HL-60/S4 treated with retinoic acid at 250 ng/mL for 4 days and 3 days (cell line): ENCODE results near the gene PAPOLB.

ENCODE experiments used
- in situ Hi-C: fragments of 300-500 bp; cut with MboI; formaldehyde crosslinking; loops from 2 replicates; pipeline ENCODE4 v1.7.0; 2022; ENCODE audit warnings: low sequenced_read_pairs

PAPOLB gene

DNA sequence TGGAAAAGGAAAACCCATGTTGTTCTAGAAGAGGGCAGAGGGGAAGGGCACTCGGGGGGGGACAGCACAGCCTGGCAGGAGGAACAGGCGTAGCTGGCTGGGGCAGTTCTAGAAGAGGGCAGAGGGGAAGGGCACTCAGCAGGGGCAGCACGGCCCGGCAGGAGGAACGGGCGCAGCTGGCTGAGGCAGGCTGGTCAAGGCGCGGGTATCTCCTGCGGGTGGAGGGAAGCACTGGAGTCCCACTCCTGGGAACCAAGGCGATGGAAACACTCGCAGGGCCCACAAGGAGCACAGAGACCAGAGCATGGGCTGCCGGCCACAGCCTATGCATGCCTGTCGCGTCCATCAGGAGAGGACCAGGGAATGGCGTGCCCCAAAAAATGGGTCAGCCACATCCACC, 36.7 kb downstream of the PAPOLB start:
- in situ Hi-C loops, result no loop called here

GRCh38 chr7:4824120-4824775, 37.6 kb downstream of the PAPOLB start:
- in situ Hi-C loops, result loop anchor here (25.0 kb wide), 1 partner anchor 263 kb away; no protein-coding TSS in a partner anchor

DNA sequence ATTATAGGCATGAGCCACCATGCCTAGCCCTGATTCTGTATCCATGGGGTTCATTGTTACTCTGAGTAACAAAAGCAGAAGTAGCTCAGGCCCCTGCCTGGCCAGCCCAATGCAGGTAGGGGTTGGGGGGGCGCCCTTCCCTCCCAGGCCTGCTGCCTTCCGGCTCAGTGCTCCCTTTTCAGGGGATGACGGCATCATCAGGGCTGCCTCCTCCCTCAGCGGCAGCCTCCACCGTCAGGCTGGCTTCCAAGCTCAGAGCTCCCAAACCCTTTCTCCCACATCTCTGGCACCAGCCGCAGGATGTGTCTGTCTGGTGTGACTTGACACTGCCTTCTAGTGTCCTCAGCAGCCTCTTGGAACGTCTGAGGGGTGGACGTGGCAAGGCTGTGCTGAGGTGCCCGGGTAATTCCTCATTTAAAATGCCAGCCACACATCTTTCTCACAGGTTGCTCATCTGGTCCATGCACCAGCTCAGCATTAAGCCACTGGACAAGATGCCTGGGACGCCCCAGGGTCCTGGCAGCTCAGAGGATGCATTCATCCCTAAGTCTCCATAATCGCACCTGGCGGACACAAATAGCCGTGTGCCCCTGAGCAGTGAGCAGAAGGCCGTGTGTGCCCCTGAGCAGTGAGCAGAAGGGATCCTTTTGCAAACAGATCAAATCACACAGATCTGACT, 38.2 kb downstream of the PAPOLB start:
- in situ Hi-C loops, result loop anchor here (25.0 kb wide), 1 partner anchor 264 kb away; no protein-coding TSS in a partner anchor

GRCh38 chr7:4822677-4823076, 39.2 kb downstream of the PAPOLB start:
- in situ Hi-C loops, result loop anchor here (25.0 kb wide), 1 partner anchor 265 kb away; no protein-coding TSS in a partner anchor

- in situ Hi-C loops, result loop anchor here (25.0 kb wide), 1 partner anchor 266 kb away; no protein-coding TSS in a partner anchor
Observed at GRCh38 chr7:4820967-4821471, 40.8 kb downstream of the PAPOLB start.

GRCh38 chr7:4820405-4820966, 41.3 kb downstream of the PAPOLB start:
- in situ Hi-C loops, result loop anchor here (25.0 kb wide), 1 partner anchor 267 kb away; no protein-coding TSS in a partner anchor

DNA sequence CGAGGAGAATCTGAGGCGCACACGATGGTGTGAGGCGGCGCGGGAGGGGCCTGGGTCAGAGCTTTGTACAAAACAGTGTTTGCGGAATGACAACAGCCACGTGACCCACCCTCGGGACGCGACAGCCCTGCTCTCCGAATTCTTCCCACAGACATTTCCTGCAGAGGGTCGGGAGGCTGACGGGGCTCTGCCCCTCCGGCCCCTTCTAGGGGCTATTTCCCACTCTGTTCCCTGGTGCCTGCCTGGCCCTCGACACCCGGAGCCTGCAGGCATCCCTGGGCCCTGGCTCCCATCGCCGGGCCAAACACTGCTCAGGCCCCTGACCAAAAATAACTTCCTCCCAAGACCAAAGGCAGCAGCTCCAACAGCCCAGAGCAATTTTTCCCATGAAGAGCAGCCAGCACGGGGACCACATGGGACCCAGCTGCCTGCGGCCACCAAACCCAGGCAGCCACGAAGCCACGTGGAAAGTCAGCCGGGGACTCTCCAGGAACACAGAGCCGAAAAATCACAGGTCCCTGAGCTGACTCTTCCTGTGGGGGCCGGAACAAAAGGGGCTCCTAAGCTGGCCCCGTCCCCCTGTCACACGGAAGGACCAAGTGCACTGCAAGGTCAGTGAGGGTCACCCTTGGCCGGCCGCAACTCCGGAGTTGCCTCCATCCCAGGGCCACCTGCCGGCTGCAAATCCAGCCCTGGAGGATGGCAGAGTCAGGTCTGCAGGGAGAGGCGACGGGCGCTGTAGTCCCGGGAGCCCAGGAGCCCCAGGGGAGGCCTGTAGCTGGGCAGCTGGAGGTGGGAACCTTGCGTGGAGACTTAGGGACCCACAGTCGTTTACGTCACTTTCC, 42.0 kb downstream of the PAPOLB start:
- in situ Hi-C loops, result loop anchor here (25.0 kb wide), 1 partner anchor 268 kb away; no protein-coding TSS in a partner anchor

GRCh38 chr7:4818000-4818794, 43.6 kb downstream of the PAPOLB start:
- in situ Hi-C loops, result loop anchor here (25.0 kb wide), 1 partner anchor 269 kb away; no protein-coding TSS in a partner anchor

DNA sequence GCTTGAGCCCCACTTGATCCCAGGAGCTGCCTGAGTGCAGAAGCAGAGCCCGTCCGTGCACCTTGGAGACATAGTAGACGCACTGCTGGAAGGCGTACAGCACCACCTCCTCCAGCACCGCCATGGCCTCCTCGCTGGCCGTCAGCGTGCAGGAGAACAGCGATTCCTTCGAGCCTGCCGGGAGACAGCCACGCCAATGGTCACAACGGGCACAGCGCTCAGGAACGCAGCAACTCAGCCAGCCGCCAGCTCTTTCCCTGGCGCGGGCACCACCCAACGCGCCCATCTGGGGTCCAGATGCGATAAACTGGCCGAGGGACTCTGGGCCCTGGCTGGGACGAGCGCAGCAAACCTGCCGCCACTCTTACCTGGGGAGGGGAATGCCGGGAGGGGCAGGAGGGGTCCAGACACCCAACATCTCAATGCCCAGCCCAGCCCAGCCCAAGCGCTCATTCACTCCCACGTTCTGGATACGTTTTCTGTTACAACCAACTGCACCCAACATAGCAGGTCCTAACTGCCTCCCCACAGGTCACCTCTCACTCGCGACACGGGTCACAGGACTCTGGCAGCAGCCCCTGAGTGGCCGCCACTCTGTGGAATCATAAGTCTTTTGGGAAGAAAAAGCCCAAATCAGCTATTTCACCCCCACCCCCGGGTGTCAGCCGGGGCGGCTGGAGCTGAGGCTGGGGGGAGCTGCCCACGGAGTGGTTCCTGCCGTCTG, 44.5 kb downstream of the PAPOLB start:
- in situ Hi-C loops, result loop anchor here (25.0 kb wide), 1 partner anchor 270 kb away; no protein-coding TSS in a partner anchor

- in situ Hi-C loops, result loop anchor here (25.0 kb wide), 1 partner anchor 271 kb away; no protein-coding TSS in a partner anchor
Observed at GRCh38 chr7:4816419-4817080, 45.3 kb downstream of the PAPOLB start.

- in situ Hi-C loops, result loop anchor here (25.0 kb wide), 1 partner anchor 271 kb away; no protein-coding TSS in a partner anchor
Observed at GRCh38 chr7:4815609-4816418, 46.0 kb downstream of the PAPOLB start.

- in situ Hi-C loops, result loop anchor here (25.0 kb wide), 1 partner anchor 272 kb away; no protein-coding TSS in a partner anchor
Observed at GRCh38 chr7:4815121-4815520, 46.7 kb downstream of the PAPOLB start.

DNA sequence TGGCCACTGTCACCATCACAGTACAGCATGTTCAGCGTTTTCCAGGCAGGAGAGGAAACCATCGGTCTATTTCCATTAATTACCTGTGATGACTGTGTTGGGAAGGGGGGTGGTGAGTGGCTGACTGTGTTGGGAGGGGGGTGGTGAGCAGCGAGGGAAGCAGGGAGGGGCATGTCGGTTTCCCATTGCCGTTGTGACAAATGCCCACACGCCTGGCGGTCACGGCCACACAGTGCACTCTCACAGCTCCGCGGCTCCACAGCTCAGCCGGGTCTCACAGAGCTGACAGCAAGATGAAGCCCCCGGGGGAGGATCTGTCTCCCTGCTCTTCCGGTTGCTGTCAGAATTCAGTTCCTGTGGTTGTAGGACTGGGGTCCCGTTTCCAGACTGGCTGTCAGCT, 47.4 kb downstream of the PAPOLB start:
- in situ Hi-C loops, result loop anchor here (25.0 kb wide), 1 partner anchor 273 kb away; no protein-coding TSS in a partner anchor

DNA sequence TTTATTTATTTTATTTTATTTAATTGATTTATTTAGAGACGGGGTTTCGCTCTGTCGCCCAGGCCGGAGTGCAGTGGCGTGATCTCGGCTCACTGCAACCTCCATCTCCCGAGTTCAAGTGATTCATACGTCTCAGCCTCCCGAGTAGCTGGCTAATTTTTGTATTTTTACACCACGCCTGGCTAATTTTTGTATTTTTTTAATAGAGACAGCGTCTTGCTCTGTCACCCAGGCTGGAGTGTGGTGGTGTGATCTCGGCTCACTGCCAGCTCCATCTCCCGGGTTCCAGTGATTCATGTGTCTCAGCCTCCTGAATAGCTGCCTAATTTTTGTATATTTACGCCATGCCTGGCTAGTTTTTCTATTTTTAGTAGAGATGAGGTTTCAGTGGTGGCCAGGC, 52.2 kb downstream of the PAPOLB start:
- in situ Hi-C loops, result loop anchor here (25.0 kb wide), 1 partner anchor 278 kb away; no protein-coding TSS in a partner anchor

DNA sequence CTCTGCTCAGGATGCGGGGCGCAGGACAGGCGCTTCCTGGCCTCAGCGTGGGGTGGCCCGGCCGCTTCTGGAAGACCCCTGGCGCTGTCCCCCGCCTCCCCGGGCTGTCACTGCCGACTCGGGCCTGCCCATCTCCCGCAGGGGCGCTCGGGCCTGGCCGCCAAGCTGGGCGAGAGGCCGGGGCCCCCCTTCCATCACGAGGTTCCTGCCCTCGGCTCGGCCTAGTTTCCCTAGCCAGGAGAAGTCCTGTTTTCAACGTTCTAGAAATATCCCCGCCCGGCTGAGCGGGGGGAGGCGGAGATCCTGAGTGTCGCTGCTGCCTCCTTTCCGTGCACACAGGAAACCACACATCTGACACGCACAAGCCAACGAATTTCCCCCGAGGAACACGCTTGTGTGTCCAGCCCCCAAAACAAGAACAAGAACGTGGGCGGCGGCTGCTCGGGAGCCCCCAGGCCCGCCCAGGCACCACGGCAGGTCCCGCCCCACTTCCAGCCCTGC, 52.7 kb downstream of the PAPOLB start:
- in situ Hi-C loops, result loop anchor here (25.0 kb wide), 1 partner anchor 278 kb away; no protein-coding TSS in a partner anchor

DNA sequence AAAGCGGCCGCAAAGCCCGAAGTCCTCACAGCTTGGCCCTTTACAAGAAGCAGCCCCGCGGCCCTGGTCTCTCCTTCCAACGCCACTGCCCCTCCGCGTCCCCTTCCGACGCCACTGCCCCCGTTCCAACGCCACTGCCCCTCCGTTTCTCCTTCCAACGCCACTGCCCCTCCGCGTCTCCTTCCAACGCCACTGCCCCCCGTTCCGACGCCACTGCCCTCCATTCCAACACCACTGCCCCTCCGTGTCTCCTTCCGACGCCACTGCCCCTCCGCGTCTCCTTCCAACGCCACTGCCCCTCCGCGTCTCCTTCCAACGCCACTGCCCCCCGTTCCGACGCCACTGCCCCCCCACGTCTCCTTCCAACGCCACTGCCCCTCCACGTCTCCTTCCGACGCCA, 53.3 kb downstream of the PAPOLB start:
- in situ Hi-C loops, result loop anchor here (25.0 kb wide), 1 partner anchor 279 kb away; no protein-coding TSS in a partner anchor

DNA sequence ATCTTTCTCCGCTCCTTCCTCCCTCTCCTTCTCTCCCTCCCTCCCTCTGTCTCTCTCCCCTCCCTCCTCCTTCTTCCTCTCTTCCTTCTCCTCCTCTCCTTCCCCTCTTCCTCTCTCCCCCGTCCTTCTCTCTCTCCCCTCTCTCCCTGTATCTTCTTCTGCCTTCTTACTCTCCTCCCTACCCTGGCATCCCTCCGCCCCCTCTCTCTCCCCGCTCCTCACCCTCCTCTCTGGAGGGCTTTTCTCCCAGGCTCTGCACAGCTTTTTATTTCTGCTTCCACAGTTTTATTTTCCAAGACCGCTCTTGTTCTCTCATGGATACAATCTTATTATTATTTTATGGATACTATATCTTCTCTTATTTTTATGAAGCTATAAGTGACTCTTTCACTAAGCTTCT, 53.8 kb downstream of the PAPOLB start:
- in situ Hi-C loops, result loop anchor here (25.0 kb wide), 1 partner anchor 279 kb away; no protein-coding TSS in a partner anchor
